Immature natural killer cell (primary cell): ENCODE results near the gene SMARCB1. TPM values are rescaled to one million over a fixed set of nuclear protein-coding genes. Genes with fewer than 3 reads are reported as not detected.

Experiments
- DNase-seq, 3 donors: peaks; one replicate each; pipeline ENCODE4 v3.0.0; 2022; ENCODE audit warnings: mixed read lengths in 1 of 3
- H3K27ac Mint-ChIP-seq, 6 donors: one replicate each; pipeline ENCODE4 v1.8.0; 2020; ENCODE audit warnings: mixed read lengths in 6 of 6, mild to moderate bottlenecking in 5 of 6, inconsistent platforms in 4 of 6, moderate library complexity in 3 of 6
- H3K27me3 Mint-ChIP-seq, 3 donors: one replicate each; pipeline ENCODE4 v1.8.0; 2020 to 2021; ENCODE audit warnings: low read depth in 3 of 3, mild to moderate bottlenecking in 3 of 3, mixed read lengths in 3 of 3, moderate library complexity in 3 of 3, inconsistent platforms in 1 of 3
- H3K36me3 Mint-ChIP-seq, 3 donors: one replicate each; pipeline ENCODE4 v1.8.0; 2020; ENCODE audit warnings: mixed read lengths in 3 of 3, inconsistent platforms in 2 of 3, mild to moderate bottlenecking in 2 of 3
- H3K4me1 Mint-ChIP-seq, 2 donors: one replicate each; pipeline ENCODE4 v1.8.0; 2020; ENCODE audit warnings: inconsistent platforms in 2 of 2, mild to moderate bottlenecking in 2 of 2, mixed read lengths in 2 of 2, moderate library complexity in 1 of 2
- H3K4me3 Mint-ChIP-seq, 5 donors: one replicate each; pipeline ENCODE4 v1.8.0; 2020; ENCODE audit warnings: mild to moderate bottlenecking in 5 of 5, mixed read lengths in 5 of 5, inconsistent platforms in 3 of 5, moderate library complexity in 3 of 5
- H3K9me3 Mint-ChIP-seq, 6 donors: one replicate each; pipeline ENCODE4 v1.8.0; 2020; ENCODE audit warnings: mild to moderate bottlenecking in 6 of 6, mixed read lengths in 6 of 6, inconsistent platforms in 4 of 6, moderate library complexity in 3 of 6
- polyA plus RNA-seq, 3 donors: library from polyadenylated mRNA; unstranded; fragments of 300-500 nt; fragmentation: Illumina TruSeq; gene quantifications; one replicate each; pipeline ENCODE4 v1.2.3, GENCODE V29; 2021

SMARCB1 gene
- polyA plus RNA-seq, 3 donors from 2014 or later: 28.5 to 49.5 (median 40.3) TPM

DNA sequence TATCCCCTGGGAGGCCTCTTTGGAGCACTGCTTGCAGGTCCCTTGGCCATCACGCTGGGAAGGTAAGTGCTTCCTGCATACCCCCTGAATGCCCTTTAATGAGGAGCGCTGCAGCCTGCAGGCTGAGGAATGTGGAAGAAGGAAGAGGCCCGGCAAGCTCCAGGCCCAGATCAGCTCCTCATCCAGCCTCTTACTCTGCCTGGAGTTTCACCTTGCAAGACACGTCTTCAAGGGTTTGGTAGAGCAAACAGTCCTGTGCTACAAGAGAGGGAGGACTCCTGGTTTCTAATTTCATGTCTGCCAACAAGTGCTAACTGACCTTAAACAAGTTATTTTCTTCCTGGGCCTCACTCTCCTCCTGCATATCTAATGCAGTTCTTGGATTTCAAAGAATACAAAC, 81.8 kb downstream of the SMARCB1 start:
- peaks cover 6 to 31% (median 17%) of the 10 kb centered on the region in 3 donors for H3K36me3 Mint-ChIP-seq
- H3K27me3 Mint-ChIP-seq: no peaks in the 10 kb centered on the region

DNA sequence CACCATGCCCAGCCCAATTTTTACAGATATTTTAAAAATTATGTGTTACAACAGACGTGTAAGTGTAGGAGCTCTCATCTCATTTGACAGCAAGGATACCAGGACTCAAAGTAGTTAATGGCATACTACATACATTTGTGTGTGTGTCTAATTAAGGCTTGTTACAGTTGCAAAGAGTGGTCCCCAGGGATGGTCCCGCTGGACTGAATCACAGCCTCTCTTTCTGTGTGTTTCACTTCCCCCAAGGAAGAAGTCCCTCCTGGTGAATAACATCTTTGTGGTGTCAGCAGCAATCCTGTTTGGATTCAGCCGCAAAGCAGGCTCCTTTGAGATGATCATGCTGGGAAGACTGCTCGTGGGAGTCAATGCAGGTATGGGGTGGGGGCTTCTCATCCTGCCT, 88.1 kb downstream of the SMARCB1 start:
- no peak for DNase-seq
- Mint-ChIP-seq H3K36me3 (peaks cover 10 to 34% (median 19%) of the 10 kb centered on the region in 3 donors), H3K27me3 (peaks cover 0 to 2% (median 1%) of the 10 kb centered on the region in 3 donors), H3K4me1 (no peaks in the 10 kb centered on the region), H3K27ac (no peak overlapping the region), H3K9me3 (no peaks in the 10 kb centered on the region), H3K4me3 (no peak overlapping the region)

More for the DNA sequence above, 81.8 kb downstream of the SMARCB1 start:
- H3K9me3 Mint-ChIP-seq: no peaks in the 10 kb centered on the region
- H3K4me3 Mint-ChIP-seq: no peak overlapping the region
- no peak for DNase-seq
- H3K27ac Mint-ChIP-seq: no peak overlapping the region
- no peaks in the 10 kb centered on the region for H3K4me1 Mint-ChIP-seq

DNA sequence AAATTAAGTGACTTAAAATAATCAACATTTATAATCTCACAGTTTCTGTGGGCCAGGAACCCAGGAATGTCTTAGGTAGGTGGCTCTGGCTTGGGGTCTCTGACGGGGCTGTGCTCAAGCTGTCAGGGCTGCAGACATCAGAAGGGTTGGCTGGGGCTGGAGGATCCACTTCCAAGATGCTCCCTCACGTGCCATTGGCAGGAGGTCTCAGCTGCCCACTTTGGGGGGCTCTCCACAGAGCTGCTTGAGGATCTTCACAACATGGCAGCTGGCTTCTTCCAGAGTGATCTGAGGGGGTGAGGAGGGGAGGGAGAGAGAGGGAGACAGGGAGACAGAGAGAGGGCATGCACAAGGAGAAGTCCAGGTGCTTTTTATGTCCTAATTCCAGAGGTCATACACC, 89.0 kb downstream of the SMARCB1 start:
- peaks cover 15 to 34% (median 15%) of the 10 kb centered on the region in 3 donors for H3K36me3 Mint-ChIP-seq
- no peaks in the 10 kb centered on the region for H3K4me1 Mint-ChIP-seq
- no peak overlapping the region for H3K27ac Mint-ChIP-seq
- no peaks in the 10 kb centered on the region for H3K9me3 Mint-ChIP-seq
- H3K4me3 Mint-ChIP-seq: no peak overlapping the region
- peaks cover 0 to 2% (median 1%) of the 10 kb centered on the region in 3 donors for H3K27me3 Mint-ChIP-seq
- DNase-seq: no peak

DNA sequence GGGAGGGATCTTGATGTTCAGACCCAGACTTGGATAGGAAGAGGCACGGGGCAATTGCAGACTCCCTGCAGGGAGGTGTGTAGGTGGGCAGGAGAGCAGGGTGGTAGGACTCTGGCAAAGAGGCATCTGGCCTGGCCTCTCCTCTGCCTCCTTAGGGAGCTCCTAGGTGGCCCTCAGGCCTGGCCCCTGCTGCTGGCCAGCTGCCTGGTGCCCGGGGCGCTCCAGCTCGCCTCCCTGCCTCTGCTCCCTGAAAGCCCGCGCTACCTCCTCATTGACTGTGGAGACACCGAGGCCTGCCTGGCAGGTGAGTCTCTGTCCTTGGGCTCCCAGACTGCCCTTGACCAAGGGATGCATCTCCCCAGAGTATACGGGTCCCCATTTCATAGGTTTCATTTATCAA, 90.8 kb downstream of the SMARCB1 start:
- Mint-ChIP-seq H3K4me3 (no peak overlapping the region), H3K36me3 (peaks cover 15 to 46% (median 27%) of the 10 kb centered on the region in 3 donors), H3K27ac (no peak overlapping the region), H3K9me3 (no peaks in the 10 kb centered on the region), H3K27me3 (peaks cover 0 to 2% (median 1%) of the 10 kb centered on the region in 3 donors), H3K4me1 (no peaks in the 10 kb centered on the region)
- DNase-seq: no peak

DNA sequence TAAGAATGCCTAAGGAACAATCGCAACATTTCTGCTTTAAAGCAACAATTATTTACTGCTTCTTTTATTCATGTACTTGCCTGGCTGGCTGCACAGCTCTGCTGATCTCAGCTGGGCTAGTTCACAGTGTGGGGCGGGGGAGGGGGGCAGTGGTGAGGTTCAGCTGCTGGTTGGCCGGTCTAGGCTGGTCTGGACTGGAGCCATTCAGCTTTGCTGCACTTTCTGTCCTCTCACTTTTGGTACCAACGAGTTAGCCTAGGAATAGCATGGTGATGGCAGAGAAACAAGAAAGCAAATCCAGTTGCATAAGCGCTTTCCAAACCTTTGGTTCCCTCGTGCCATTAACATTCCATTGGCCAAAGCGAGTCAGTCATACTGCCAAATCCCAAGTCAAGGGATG, 91.5 kb downstream of the SMARCB1 start:
- H3K4me1 Mint-ChIP-seq: no peaks in the 10 kb centered on the region
- peaks cover 0 to 2% (median 1%) of the 10 kb centered on the region in 3 donors for H3K27me3 Mint-ChIP-seq
- no peak overlapping the region for H3K4me3 Mint-ChIP-seq
- H3K9me3 Mint-ChIP-seq: no peaks in the 10 kb centered on the region
- no peak overlapping the region for H3K27ac Mint-ChIP-seq
- peaks cover 15 to 46% (median 27%) of the 10 kb centered on the region in 3 donors for H3K36me3 Mint-ChIP-seq
- DNase-seq: no peak

DNA sequence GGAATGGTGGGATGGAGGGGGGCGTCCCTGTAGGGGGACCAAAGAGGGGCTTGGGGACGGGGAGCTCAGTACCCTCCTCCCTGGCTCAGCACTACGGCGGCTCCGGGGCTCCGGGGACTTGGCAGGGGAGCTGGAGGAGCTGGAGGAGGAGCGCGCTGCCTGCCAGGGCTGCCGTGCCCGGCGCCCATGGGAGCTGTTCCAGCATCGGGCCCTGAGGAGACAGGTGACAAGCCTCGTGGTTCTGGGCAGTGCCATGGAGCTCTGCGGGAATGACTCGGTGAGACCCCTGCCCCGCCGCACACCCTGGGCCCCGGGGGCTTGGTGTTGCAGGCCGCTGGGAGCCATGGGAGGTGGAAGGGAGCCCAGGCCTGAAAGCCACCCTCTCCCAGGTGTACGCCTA, 95.6 kb downstream of the SMARCB1 start:
- Mint-ChIP-seq H3K27me3 (peaks cover 0 to 2% (median 0%) of the 10 kb centered on the region in 3 donors), H3K4me1 (no peaks in the 10 kb centered on the region), H3K36me3 (peaks cover 8 to 31% (median 21%) of the 10 kb centered on the region in 3 donors), H3K27ac (no peak overlapping the region), H3K9me3 (no peaks in the 10 kb centered on the region), H3K4me3 (no peak overlapping the region)
- DNase-seq: no peak

DNA sequence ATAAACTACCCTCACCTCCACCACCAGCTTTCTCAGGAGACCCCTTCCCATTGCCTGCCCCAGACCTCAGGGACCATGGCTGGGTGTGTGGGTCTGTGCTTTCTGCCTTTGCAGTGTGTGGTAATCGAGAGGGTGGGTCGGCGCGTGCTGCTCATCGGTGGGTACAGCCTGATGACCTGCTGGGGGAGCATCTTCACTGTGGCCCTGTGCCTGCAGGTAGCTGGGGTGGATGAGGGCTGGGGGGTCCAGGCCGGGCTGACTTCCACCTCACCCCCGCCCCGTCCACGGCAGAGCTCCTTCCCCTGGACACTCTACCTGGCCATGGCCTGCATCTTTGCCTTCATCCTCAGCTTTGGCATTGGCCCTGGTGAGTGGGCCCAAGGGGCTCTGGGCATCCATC, 96.9 kb downstream of the SMARCB1 start:
- no peaks in the 10 kb centered on the region for H3K9me3 Mint-ChIP-seq
- H3K4me3 Mint-ChIP-seq: no peak overlapping the region
- H3K27ac Mint-ChIP-seq: no peak overlapping the region
- no peaks in the 10 kb centered on the region for H3K27me3 Mint-ChIP-seq
- H3K36me3 Mint-ChIP-seq: peaks cover 4 to 22% (median 16%) of the 10 kb centered on the region in 3 donors
- no peaks in the 10 kb centered on the region for H3K4me1 Mint-ChIP-seq
- no peak for DNase-seq

DNA sequence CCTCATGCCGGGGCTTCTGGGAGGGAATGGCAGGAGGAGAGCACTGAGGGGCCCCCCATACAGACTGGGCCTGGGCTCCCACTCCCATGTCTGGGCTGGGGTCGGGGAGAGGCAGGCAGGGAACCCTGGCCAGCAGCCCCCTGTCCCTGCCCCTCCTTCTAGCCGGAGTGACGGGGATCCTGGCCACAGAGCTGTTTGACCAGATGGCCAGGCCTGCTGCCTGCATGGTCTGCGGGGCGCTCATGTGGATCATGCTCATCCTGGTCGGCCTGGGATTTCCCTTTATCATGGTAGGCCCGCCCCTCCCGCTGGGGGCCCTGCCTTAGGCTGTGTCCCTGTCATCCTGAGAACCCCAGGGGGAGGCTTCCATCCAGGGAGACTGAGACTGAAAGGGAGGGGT, 97.4 kb downstream of the SMARCB1 start:
- no peaks in the 10 kb centered on the region for H3K4me1 Mint-ChIP-seq
- DNase-seq: no peak

More for the DNA sequence above, 97.4 kb downstream of the SMARCB1 start:
- H3K27ac Mint-ChIP-seq: no peak overlapping the region
- peaks cover 4 to 20% (median 13%) of the 10 kb centered on the region in 3 donors for H3K36me3 Mint-ChIP-seq
- no peak overlapping the region for H3K4me3 Mint-ChIP-seq
- no peaks in the 10 kb centered on the region for H3K27me3 Mint-ChIP-seq
- no peaks in the 10 kb centered on the region for H3K9me3 Mint-ChIP-seq

Other genes with a start within 250 kb of the SMARCB1 start
- gene IGLL1, start 206.7 kb upstream of the SMARCB1 start, polyA plus RNA-seq: not detected
- not detected for gene DRICH1, start 154.6 kb upstream of the SMARCB1 start, polyA plus RNA-seq
- 10 to 100 TPM; 40.6 to 47.8 (median 42.8) TPM for gene RGL4, start 96.0 kb upstream of the SMARCB1 start, polyA plus RNA-seq
- gene ZNF70, start 35.9 kb upstream of the SMARCB1 start, polyA plus RNA-seq: under 1 TPM in 2 of 3 donors, not detected in 1; 0.29 to 1.00 TPM
- 1 to 10 TPM in 1 of 3 donors, not detected in 2; 1.3 TPM for gene VPREB3, start 32.5 kb upstream of the SMARCB1 start, polyA plus RNA-seq
- 1 to 10 TPM in 1 of 3 donors, not detected in 2; 1.1 TPM for gene C22orf15, start 24.0 kb upstream of the SMARCB1 start, polyA plus RNA-seq
- 1 to 10 TPM; 5.7 to 9.3 (median 8.1) TPM for gene CHCHD10, start 19.0 kb upstream of the SMARCB1 start, polyA plus RNA-seq
- 1 to 10 TPM in 2 of 3 donors, under 1 TPM in 1; 0.76 to 1.7 (median 1.2) TPM for gene MMP11, start 14.1 kb upstream of the SMARCB1 start, polyA plus RNA-seq
- gene DERL3, start 52.0 kb downstream of the SMARCB1 start, polyA plus RNA-seq: 1 to 10 TPM in 1 of 3 donors, under 1 TPM in 2; 0.61 to 1.2 (median 0.62) TPM
- 1 to 10 TPM in 2 of 3 donors, under 1 TPM in 1; 0.48 to 3.0 (median 2.0) TPM for gene SLC2A11, start 70.9 kb downstream of the SMARCB1 start, polyA plus RNA-seq
- gene MIF, start 107.4 kb downstream of the SMARCB1 start, polyA plus RNA-seq: 1,000 to 10,000 TPM in 1 of 3 donors, 100 to 1,000 TPM in 2; 788 to 1,627 (median 947) TPM
- not detected for gene GSTT2B, start 174.2 kb downstream of the SMARCB1 start, polyA plus RNA-seq
- gene DDTL, start 179.9 kb downstream of the SMARCB1 start, polyA plus RNA-seq: 1 to 10 TPM in 1 of 3 donors, under 1 TPM in 1, not detected in 1; 0.72 to 2.9 TPM
- gene DDT, start 187.5 kb downstream of the SMARCB1 start, polyA plus RNA-seq: 100 to 1,000 TPM in 2 of 3 donors, 10 to 100 TPM in 1; 78.8 to 168 (median 105) TPM
- gene GSTT2, start 193.2 kb downstream of the SMARCB1 start, polyA plus RNA-seq: not detected
- gene GSTT4, start 218.5 kb downstream of the SMARCB1 start, polyA plus RNA-seq: not detected
- 10 to 100 TPM in 1 of 3 donors, 1 to 10 TPM in 2; 1.5 to 15.0 (median 3.4) TPM for gene CABIN1, start 224.3 kb downstream of the SMARCB1 start, polyA plus RNA-seq